ENCODE data around the gene GAS7.

GAS7 gene

DNA sequence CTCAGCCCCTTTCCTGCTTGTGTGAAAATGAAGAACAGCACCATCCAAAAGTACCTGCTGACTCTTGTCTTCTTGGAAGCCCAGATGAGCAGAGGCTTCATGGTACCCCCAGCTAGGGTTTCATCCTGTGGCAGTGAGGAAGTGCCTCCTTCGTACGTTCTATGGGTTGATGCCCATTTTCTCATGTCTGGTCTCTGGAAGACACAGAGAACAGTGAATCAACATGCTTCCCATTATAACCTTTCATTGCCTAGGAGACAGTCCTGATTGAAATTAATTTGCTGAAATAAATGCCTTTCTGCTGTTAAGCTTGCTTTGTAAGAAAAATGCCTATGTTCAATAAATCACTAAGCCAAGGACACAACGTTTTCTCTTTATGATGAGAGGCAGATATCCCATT lies 329.9 kb downstream of the GAS7 start:
- no peak overlapping the region for H3K27ac Mint-ChIP-seq
- H3K4me1 Mint-ChIP-seq = no peaks in the 10 kb centered on the region
- no peak overlapping the region for H3K4me3 Mint-ChIP-seq
- H3K36me3 Mint-ChIP-seq = no peaks in the 10 kb centered on the region
- no peaks in the 10 kb centered on the region for H3K9me3 Mint-ChIP-seq
- no peak for DNase-seq (ENCODE audit: low spot score in 2 of 2)
- ATAC-seq = no peak

DNA sequence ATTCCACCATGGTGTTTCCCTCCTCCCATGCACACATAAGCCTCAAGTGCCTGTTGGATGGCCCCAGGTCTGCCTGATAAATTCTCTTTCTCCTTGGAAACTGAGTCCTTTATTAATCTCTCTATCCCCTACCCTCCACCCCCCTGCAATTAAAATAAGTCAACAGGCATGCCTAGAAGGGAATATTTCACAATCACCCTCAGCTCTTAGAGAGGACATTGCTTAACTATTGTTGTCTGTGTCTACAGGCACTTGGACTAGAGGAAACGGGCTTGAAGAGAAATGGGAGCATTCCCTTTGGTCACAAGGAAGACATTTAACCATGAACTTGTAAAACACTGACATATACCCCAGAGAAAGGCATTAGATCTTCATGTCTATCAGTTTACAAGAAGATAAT lies 332.8 kb downstream of the GAS7 start:
- no peak for DNase-seq (ENCODE audit: low spot score in 2 of 2)
- no peaks in the 10 kb centered on the region for H3K36me3 Mint-ChIP-seq
- no peaks in the 10 kb centered on the region for H3K9me3 Mint-ChIP-seq
- H3K4me1 Mint-ChIP-seq = no peaks in the 10 kb centered on the region
- H3K27ac Mint-ChIP-seq = no peak overlapping the region
- ATAC-seq = no peak
- no peak overlapping the region for H3K4me3 Mint-ChIP-seq

DNA sequence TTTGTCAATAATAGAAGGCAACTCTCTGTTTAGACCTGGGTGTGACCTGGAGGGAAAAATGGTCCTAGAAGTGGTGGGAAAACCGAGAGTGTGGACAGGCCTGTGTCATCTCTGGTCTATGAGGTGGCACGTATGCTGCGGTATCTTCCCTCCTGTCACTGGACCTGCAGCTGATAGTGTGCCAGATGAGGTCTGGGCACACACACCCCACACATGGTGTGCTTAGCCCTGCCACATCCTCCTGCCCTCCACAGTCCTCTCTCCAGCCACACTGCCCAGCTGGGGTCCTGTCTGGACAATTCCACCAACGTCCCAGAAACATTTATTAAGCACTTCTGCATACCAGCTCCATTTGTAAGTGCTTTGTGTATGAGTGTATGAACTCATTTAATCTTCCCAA lies 335.5 kb downstream of the GAS7 start:
- ATAC-seq = no peak
- Mint-ChIP-seq H3K4me3 (no peak overlapping the region), H3K9me3 (peaks cover 2% of the 10 kb centered on the region), H3K4me1 (no peaks in the 10 kb centered on the region), H3K27ac (no peak overlapping the region), H3K36me3 (no peaks in the 10 kb centered on the region)
- no peak for DNase-seq (ENCODE audit: low spot score in 2 of 2)

DNA sequence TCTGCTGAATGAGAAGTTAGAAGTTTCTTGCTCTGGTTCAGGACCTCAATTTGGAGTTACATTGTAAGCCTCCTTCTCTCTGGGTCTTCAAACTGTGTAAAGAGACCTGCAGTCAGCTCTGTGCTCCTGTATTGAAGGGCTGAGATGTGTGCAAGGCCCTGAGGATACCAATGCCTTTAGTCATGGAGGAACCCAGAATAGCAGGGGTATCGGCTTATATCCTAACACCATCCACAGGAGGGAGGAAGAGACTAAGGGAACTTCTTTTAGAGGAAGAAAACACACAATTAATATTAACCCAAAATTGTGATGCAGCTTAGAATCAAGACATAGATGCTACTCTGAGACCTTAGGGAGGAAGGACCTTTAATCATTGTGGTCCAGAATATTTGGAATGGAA lies 336.2 kb downstream of the GAS7 start:
- Mint-ChIP-seq H3K4me3 (no peak overlapping the region), H3K9me3 (peaks cover 2% of the 10 kb centered on the region), H3K27ac (no peak overlapping the region), H3K4me1 (no peaks in the 10 kb centered on the region), H3K36me3 (no peaks in the 10 kb centered on the region)
- ATAC-seq = no peak
- no peak for DNase-seq (ENCODE audit: low spot score in 2 of 2)

DNA sequence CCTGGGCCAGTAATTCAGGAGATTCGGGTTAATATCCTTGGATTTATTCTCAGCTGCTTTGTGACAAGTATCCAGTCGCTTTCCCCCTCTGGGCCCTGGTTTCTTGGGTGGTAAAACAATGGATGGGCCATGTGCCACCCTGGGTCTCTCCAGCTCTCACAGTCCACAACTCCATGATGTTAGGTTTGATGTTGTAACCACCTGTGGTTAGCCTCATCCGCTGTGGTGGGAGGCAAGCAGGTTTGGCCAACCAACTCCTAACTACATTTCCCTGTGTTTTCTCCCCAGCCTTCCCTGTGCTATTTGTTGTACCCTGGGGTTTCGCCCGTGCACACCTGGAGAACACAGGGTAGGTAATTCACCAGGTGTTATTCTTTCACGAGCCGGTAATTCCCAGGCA lies 337.6 kb downstream of the GAS7 start:
- Mint-ChIP-seq H3K36me3 (no peaks in the 10 kb centered on the region), H3K4me1 (no peaks in the 10 kb centered on the region), H3K9me3 (peaks cover 2% of the 10 kb centered on the region), H3K27ac (no peak overlapping the region), H3K4me3 (no peak overlapping the region)
- DNase-seq (ENCODE audit: low spot score in 2 of 2) (no peak), ATAC-seq (no peak)
